GM18858 (cell line): ENCODE measurements around the gene KLK7.

Source experiments
- ATAC-seq: cut with Tn5 transposase; IDR thresholded peaks from one replicate; pipeline ENCODE4 v1.9.1; 2021; ENCODE audit not compliant: unreplicated experiment

Gene KLK7

DNA sequence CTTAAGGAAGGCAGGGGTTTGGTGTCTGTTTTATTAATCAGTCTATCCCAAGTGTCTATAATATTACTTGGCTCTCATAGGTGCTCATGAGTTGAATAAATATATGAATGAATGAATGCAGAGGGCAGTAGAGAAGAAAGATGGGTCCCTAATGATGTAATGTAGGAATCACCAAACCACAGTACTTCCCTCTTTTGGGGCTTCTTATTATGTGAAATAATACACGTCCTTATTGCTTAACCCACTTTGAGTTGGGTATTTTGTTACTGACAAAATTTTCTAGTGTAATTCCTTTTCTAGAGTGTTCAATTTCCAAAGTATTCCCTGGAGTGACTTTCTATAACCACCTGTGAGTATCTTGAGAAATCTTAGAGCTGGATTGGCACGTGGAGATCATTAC is 44.1 kb downstream of the KLK7 start:
- no peak for ATAC-seq

- no peak for ATAC-seq
These were observed 50.1 kb downstream of the KLK7 start for GRCh38 chr19:50933640-50934039.

- ATAC-seq, result no peak
These were observed 51.0 kb downstream of the KLK7 start for GRCh38 chr19:50932690-50933083.

DNA sequence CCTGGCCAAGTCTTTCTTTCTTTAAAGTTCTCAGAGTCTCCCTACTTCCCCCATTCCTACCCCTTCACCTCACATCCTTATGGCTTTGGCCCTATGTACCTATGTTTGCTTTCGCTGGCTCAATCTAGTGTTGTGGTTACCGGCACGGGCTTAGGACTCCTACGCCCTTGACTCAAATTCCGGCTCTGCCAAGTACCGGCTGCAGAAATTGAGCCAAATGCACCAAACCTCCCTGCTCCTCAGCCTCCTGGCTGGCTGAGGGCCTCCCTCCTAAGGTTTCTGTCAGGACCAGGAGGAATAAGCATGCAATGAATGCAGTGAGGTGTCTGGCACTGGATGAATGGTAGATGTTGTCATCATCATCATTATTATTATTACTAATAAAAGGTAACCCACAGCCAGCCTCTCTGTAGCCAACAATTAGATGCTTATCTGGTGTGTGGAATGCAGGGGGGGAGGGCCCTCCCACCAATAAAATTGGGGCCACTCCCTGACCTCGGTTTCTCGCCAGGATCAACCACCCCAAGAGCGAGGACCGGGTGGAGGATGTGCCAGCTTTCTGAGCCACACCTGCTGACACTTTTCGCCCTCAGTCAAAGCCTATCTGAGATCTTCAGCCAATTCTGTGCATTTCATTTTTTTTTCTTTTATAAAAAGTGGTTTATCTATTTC is 51.6 kb downstream of the KLK7 start:
- ATAC-seq, result no peak

GRCh38 chr19:50931023-50931422 is 52.7 kb downstream of the KLK7 start:
- ATAC-seq, result no peak

DNA sequence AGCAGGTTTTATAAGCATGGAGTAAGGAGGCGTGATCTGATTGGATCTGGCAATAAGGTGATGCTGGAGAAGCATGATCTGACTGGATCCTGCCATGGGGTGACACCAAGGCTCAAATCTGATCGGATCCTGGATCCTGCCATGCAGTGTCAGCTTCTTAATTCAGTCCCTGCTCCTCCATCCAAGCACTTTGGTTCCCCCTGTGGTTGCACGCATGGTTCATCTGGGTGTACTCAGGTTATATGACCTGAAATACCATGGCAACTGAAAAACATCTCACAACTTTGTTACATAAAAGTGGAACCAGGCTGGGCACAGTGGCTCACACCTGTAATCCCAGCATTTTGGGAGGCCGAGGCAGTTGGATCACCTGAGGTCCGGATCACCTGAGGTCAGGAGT is 54.9 kb downstream of the KLK7 start:
- ATAC-seq, result no peak
